GM10266 (cell line): ENCODE data around the gene TRIM15.

ENCODE experiments used
- DNase-seq: peaks from one replicate; pipeline ENCODE4 v3.0.0; 2012; ENCODE audit errors: extremely low spot score
- CTCF ChIP-seq: IDR thresholded peaks from 2 replicates; pipeline ENCODE4 v1.5.1; 2012; ENCODE audit warnings: mild to moderate bottlenecking, low read depth; ENCODE audit not compliant: control insufficient read depth, insufficient read depth; ENCODE audit errors: missing control alignments

TRIM15 gene

GRCh38 chr6:30180145-30180544, 16.8 kb downstream of the TRIM15 start:
- no peak for TF ChIP-seq CTCF
- DNase-seq, result no peak

GRCh38 chr6:30184417-30185031, 21.2 kb downstream of the TRIM15 start:
- no peak for DNase-seq
- no peak for TF ChIP-seq CTCF

GRCh38 chr6:30185846-30186484, 22.6 kb downstream of the TRIM15 start:
- no peak for DNase-seq
- no peak for TF ChIP-seq CTCF

GRCh38 chr6:30188541-30188940, 25.2 kb downstream of the TRIM15 start:
- TF ChIP-seq CTCF, result no peak
- DNase-seq, result no peak

- no peak for DNase-seq
- no peak for TF ChIP-seq CTCF
Observed at GRCh38 chr6:30192076-30192475, 28.7 kb downstream of the TRIM15 start.

- TF ChIP-seq CTCF, result no peak
- no peak for DNase-seq
Observed at GRCh38 chr6:30194797-30195690, 31.7 kb downstream of the TRIM15 start.
